Measurements from ENCODE around the gene DPY19L1. TPM values are rescaled to one million over a fixed set of nuclear protein-coding genes. Genes with fewer than 3 reads are reported as not detected.
A peak's percentile ranks its signal among the peaks of the same experiment; 100 is the strongest.

DPY19L1 gene
- total RNA-seq, 1 experiment from 2014 or later, result 71.7 TPM

- TF ChIP-seq REST (IDR thresholded peaks at IDR 0.05; ENCODE audit: low read depth), result no peak
- no peak for TF ChIP-seq RAD21 (IDR thresholded peaks at IDR 0.05; ENCODE audit: low read depth)
Measured at GRCh38 chr7:35026150-35026549, 11.1 kb downstream of the DPY19L1 start (continued).

- ATAC-seq (peak; percentile 64), DNase-seq (ENCODE audit: low read depth, low spot score) (no peak)
- TF ChIP-seq SIN3A (IDR thresholded peaks at IDR 0.05; ENCODE audit: low read depth) (no peak), JUND (IDR thresholded peaks at IDR 0.05) (0 out of 2 replicates have a peak, but pooled peaks have one; percentile 8)
- Histone ChIP-seq H3K36me3 (ENCODE audit: control insufficient read depth in 1 of 2, insufficient read depth in 2 of 2, low read length in 2 of 2) (no peaks in the 10 kb centered on the region), H3K9me3 (ENCODE audit: control insufficient read depth in 1 of 2, insufficient read depth in 1 of 2, low read depth in 1 of 2, low read length in 2 of 2) (no peaks in the 10 kb centered on the region), H2AFZ (ENCODE audit: low read depth, low read length, poor library complexity, severe bottlenecking) (no peak overlapping the region), H3K9ac (ENCODE audit: low read length) (no peak overlapping the region), H3K79me2 (ENCODE audit: insufficient read depth, low read length) (peaks cover 91% of the 10 kb centered on the region), H3K4me1 (ENCODE audit: control insufficient read depth in 1 of 2, insufficient read depth in 2 of 2, low read length in 2 of 2) (peaks cover 49 to 52% of the 10 kb centered on the region in 2 experiments), H4K20me1 (ENCODE audit: insufficient read depth) (peaks cover 4% of the 10 kb centered on the region; the same call in 1 of the 2 replicates), H3K4me2 (ENCODE audit: low read length) (peak overlapping the region; percentile 63), H3K27ac (ENCODE audit: low read depth, low read length) (peak overlapping the region; percentile 52), H3K27me3 (ENCODE audit: insufficient read depth, low read length) (no peaks in the 10 kb centered on the region), H3K9me2 (ENCODE audit: insufficient read depth) (no peaks in the 10 kb centered on the region), H3K4me3 (replicated peaks in 1 of 2; ENCODE audit: low read depth in 1 of 2, low read length in 2 of 2) (no peak overlapping the region)
- intact Hi-C loops (cut with micrococcal nuclease), result no loop called here
- BruUV-seq (replicated peaks), result no TSS peak
- ChIA-PET CTCF (interaction anchor here (0.9 to 1.6 kb wide), 2 partner anchors 21 to 202 kb away, joined by 3 to 5 read pairs; no protein-coding TSS in a partner anchor), POLR2A (no interaction called here), RAD21 (ENCODE audit: low non-redundant PET in 1 of 2, low total read pairs in 2 of 2, uncharacterized antibody in 2 of 2, unreplicated experiment in 2 of 2) (no interaction called here)
Measured at GRCh38 chr7:35025369-35025870, 11.9 kb downstream of the DPY19L1 start.

All from HCT116 (cell line).